ENCODE measurements around the gene RBFOX2. TPM values are rescaled to one million over a fixed set of nuclear protein-coding genes. Genes with fewer than 3 reads are reported as not detected.

RBFOX2 gene
- total and polyA plus RNA-seq, 2 donors (not counting 1 experiment from before 2014, with no cell fraction given): not detected

GRCh38 chr22:35717572-35717971 is 311.1 kb downstream of the RBFOX2 start, which contains the start of gene APOL5:
Gene APOL5 (plus strand): TSS chr22:35717872. CDS start chr22:35717872, 0 bp downstream.
- Mint-ChIP-seq H3K4me1 (no peaks in the 10 kb centered on the region), H3K4me3 (no peak within 1 kb of the TSS), H3K9me3 (ENCODE audit: insufficient read depth) (no peaks in the 10 kb centered on the region), H3K27me3 (peaks cover 38% of the 10 kb centered on the region), H3K27ac (no peak within 1 kb of the TSS)
- Histone ChIP-seq H3K36me3 (replicated peaks in 1 of 2; ENCODE audit: control extremely low read depth in 1 of 2, control insufficient read depth in 1 of 2, extremely low read depth in 1 of 2, insufficient read depth in 2 of 2, low read length in 1 of 2) (no peaks in the 10 kb centered on the region), H3K4me1 (ENCODE audit: control insufficient read depth in 2 of 2, insufficient read depth in 2 of 2, low read length in 2 of 2) (no peaks in the 10 kb centered on the region), H4K20me1 (ENCODE audit: control insufficient read depth, insufficient read depth, low read length, poor library complexity, severe bottlenecking) (no peaks in the 10 kb centered on the region), H3K4me2 (replicated peaks; ENCODE audit: low read depth, low read length, poor library complexity, severe bottlenecking) (no peak within 1 kb of the TSS), H3K4me3 (ENCODE audit: control extremely low read depth in 1 of 5, extremely low read depth in 1 of 5, insufficient read depth in 1 of 5, low read depth in 2 of 5, low read length in 4 of 5) (no peak within 1 kb of the TSS), H3K27me3 (replicated peaks in 1 of 4; ENCODE audit: control extremely low read depth in 1 of 4, control insufficient read depth in 3 of 4, insufficient read depth in 4 of 4, low read length in 3 of 4) (peaks cover 0 to 13% (median 7%) of the 10 kb centered on the region in 4 experiments), H3K79me2 (ENCODE audit: control insufficient read depth, insufficient read depth, low read length) (no peaks in the 10 kb centered on the region), H3K9me3 (ENCODE audit: control extremely low read depth in 1 of 3, control insufficient read depth in 2 of 3, insufficient read depth in 1 of 3, low read length in 2 of 3) (peaks cover 0 to 9% (median 6%) of the 10 kb centered on the region in 3 donors), H3K9ac (ENCODE audit: low read length) (no peak within 1 kb of the TSS), H2AFZ (ENCODE audit: insufficient read depth, low read depth, low read length, poor library complexity, severe bottlenecking) (no peak within 1 kb of the TSS), H3K27ac (ENCODE audit: low read length in 2 of 2) (no peak within 1 kb of the TSS)
- DNase-seq (no peak), ATAC-seq (ENCODE audit: low read depth) (no peak)
- CTCF ChIA-PET: no interaction called here
- POLR2A ChIA-PET: interaction anchor here (0.5 kb wide), 1 partner anchor 428 kb away, joined by 3 read pairs; no protein-coding TSS in a partner anchor
- intact Hi-C loops (cut with micrococcal nuclease): no loop called here
- no peak for TF ChIP-seq CTCF (IDR thresholded peaks at IDR 0.05)
- no peak for TF ChIP-seq EZH2 (IDR thresholded peaks at IDR 0.05; ENCODE audit: borderline replicate concordance, insufficient read depth, low read depth, low read length, poor library complexity, severe bottlenecking)
- WGBS (ENCODE audit: insufficient coverage): no CpG with 5 or more reads among the region's 3 CpGs

- no peak overlapping the region for H2AFZ ChIP-seq (ENCODE audit: insufficient read depth, low read depth, low read length, poor library complexity, severe bottlenecking)
- 83% methylated on average over 2 of the region's 2 CpGs for WGBS (ENCODE audit: insufficient coverage)
- intact Hi-C loops (cut with micrococcal nuclease): no loop called here
- H3K4me2 ChIP-seq (replicated peaks; ENCODE audit: low read depth, low read length, poor library complexity, severe bottlenecking): no peak overlapping the region
- no peak for DNase-seq
- H3K4me3 ChIP-seq (ENCODE audit: control extremely low read depth in 1 of 5, extremely low read depth in 1 of 5, insufficient read depth in 1 of 5, low read depth in 2 of 5, low read length in 4 of 5): no peak overlapping the region
- H3K4me1 Mint-ChIP-seq: no peaks in the 10 kb centered on the region
- peaks cover 0 to 6% (median 6%) of the 10 kb centered on the region in 3 donors for H3K9me3 ChIP-seq (ENCODE audit: control extremely low read depth in 1 of 3, control insufficient read depth in 2 of 3, insufficient read depth in 1 of 3, low read length in 2 of 3)
- H3K27ac Mint-ChIP-seq: no peak overlapping the region
- H3K79me2 ChIP-seq (ENCODE audit: control insufficient read depth, insufficient read depth, low read length): no peaks in the 10 kb centered on the region
- TF ChIP-seq EZH2 (IDR thresholded peaks at IDR 0.05; ENCODE audit: borderline replicate concordance, insufficient read depth, low read depth, low read length, poor library complexity, severe bottlenecking) (no peak), CTCF (IDR thresholded peaks at IDR 0.05) (no peak)
- no peak overlapping the region for H3K27ac ChIP-seq (ENCODE audit: low read length in 2 of 2)
- ChIA-PET CTCF (no interaction called here), POLR2A (no interaction called here)
- no peaks in the 10 kb centered on the region for H3K4me1 ChIP-seq (ENCODE audit: control insufficient read depth in 2 of 2, insufficient read depth in 2 of 2, low read length in 2 of 2)
- no peak overlapping the region for H3K4me3 Mint-ChIP-seq
- peaks cover 0 to 17% (median 7%) of the 10 kb centered on the region in 4 experiments for H3K27me3 ChIP-seq (replicated peaks in 1 of 4; ENCODE audit: control extremely low read depth in 1 of 4, control insufficient read depth in 3 of 4, insufficient read depth in 4 of 4, low read length in 3 of 4)
- no peaks in the 10 kb centered on the region for H4K20me1 ChIP-seq (ENCODE audit: control insufficient read depth, insufficient read depth, low read length, poor library complexity, severe bottlenecking)
- no peak overlapping the region for H3K9ac ChIP-seq (ENCODE audit: low read length)
- peaks cover 39% of the 10 kb centered on the region for H3K27me3 Mint-ChIP-seq
- H3K36me3 ChIP-seq (replicated peaks in 1 of 2; ENCODE audit: control extremely low read depth in 1 of 2, control insufficient read depth in 1 of 2, extremely low read depth in 1 of 2, insufficient read depth in 2 of 2, low read length in 1 of 2): no peaks in the 10 kb centered on the region
- no peaks in the 10 kb centered on the region for H3K9me3 Mint-ChIP-seq (ENCODE audit: insufficient read depth)
- ATAC-seq (ENCODE audit: low read depth): no peak
Measured at GRCh38 chr22:35712672-35713071, 316.0 kb downstream of the RBFOX2 start.

All from B cell (primary cell).